Fibroblast of lung (primary cell): ENCODE data around the gene ZFR2. TPM values are rescaled to one million over a fixed set of nuclear protein-coding genes. Genes with fewer than 3 reads are reported as not detected.

Experiments used
- DNase-seq, 2 donors: peaks; one replicate each; pipeline versions ENCODE4 v3.0.0 to v3.0.0-alpha.2; 2010; ENCODE audit warnings: low read depth in 2 of 2
- H2AFZ ChIP-seq: 2 replicates; pipeline ENCODE4 v1.5.1; 2012; ENCODE audit warnings: low read length, control low read depth, inconsistent platforms
- H3K27ac ChIP-seq: 2 replicates; pipeline ENCODE4 v1.5.1; 2011; ENCODE audit warnings: low read length, control low read depth; ENCODE audit not compliant: insufficient read depth
- H3K27me3 ChIP-seq: 2 replicates; pipeline ENCODE4 v1.5.1; 2011; ENCODE audit warnings: mild to moderate bottlenecking, low read length; ENCODE audit not compliant: control insufficient read depth, insufficient read depth
- H3K36me3 ChIP-seq: 2 replicates; pipeline ENCODE4 v1.5.1; 2011; ENCODE audit warnings: low read length; ENCODE audit not compliant: control insufficient read depth, insufficient read depth
- H3K4me1 ChIP-seq: 2 replicates; pipeline ENCODE4 v1.5.1; 2011; ENCODE audit warnings: low read length; ENCODE audit not compliant: control insufficient read depth, insufficient read depth; ENCODE audit errors: extremely low read depth
- H3K4me2 ChIP-seq: 2 replicates; pipeline ENCODE4 v1.5.1; 2011; ENCODE audit warnings: low read length, control low read depth; ENCODE audit not compliant: insufficient read depth; ENCODE audit errors: extremely low read depth
- H3K4me3 ChIP-seq, 4 experiments: fragments of 200-600 bp in 1 of 4; sonication (generic) in 1 of 4; replicated peaks in 1 of 4; 2 replicates each; pipeline ENCODE4 v1.5.1; 2011 to 2016; ENCODE audit warnings: low read length in 4 of 4, low read depth in 3 of 4, mild to moderate bottlenecking in 3 of 4, control low read depth in 2 of 4, inconsistent platforms in 1 of 4, mixed read lengths in 1 of 4; ENCODE audit not compliant: insufficient read depth in 1 of 4; ENCODE audit errors: control extremely low read depth in 1 of 4
- H3K79me2 ChIP-seq: 2 replicates; pipeline ENCODE4 v1.5.1; 2012; ENCODE audit warnings: mild to moderate bottlenecking, low read length, inconsistent platforms; ENCODE audit not compliant: control insufficient read depth, insufficient read depth
- H3K9ac ChIP-seq: 2 replicates; pipeline ENCODE4 v1.5.1; 2011; ENCODE audit warnings: mild to moderate bottlenecking, low read length, control low read depth; ENCODE audit not compliant: insufficient read depth
- H3K9me3 ChIP-seq: 2 replicates; pipeline ENCODE4 v1.5.1; 2012; ENCODE audit warnings: low read depth, low read length; ENCODE audit not compliant: control insufficient read depth, insufficient read depth
- H4K20me1 ChIP-seq: 2 replicates; pipeline ENCODE4 v1.5.1; 2011; ENCODE audit warnings: low read length; ENCODE audit not compliant: control insufficient read depth, insufficient read depth; ENCODE audit errors: extremely low read depth
- CTCF ChIP-seq, 2 donors: IDR thresholded peaks in 1 of 2; conservative IDR thresholded peaks in 1 of 2; 1 replicate in 1 of 2; 2 replicates in 1 of 2; pipeline ENCODE4 v1.5.1; 2011 to 2012; ENCODE audit warnings: low read length in 2 of 2, control low read depth in 1 of 2, inconsistent platforms in 1 of 2, low read depth in 1 of 2, mild to moderate bottlenecking in 1 of 2
- EZH2 ChIP-seq: IDR thresholded peaks from 2 replicates; pipeline ENCODE4 v1.5.1; 2012; ENCODE audit warnings: low read length, control low read depth, mild to moderate bottlenecking; ENCODE audit errors: missing control alignments
- polyA plus RNA-seq, 2 donors: library from polyadenylated mRNA; depleted of rRNA in 1 of 2; stranded (reverse) in 1 of 2; unstranded in 1 of 2; fragments of >200 nt; gene quantifications; 2 replicates each; pipeline ENCODE4 v1.2.1, GENCODE V29; 2011 to 2012; ENCODE audit warnings: missing spikeins in 1 of 2
- total RNA-seq: library from RNA; depleted of rRNA; stranded (reverse); fragments of >200 nt; gene quantifications from 2 replicates; pipeline ENCODE4 v1.2.1, GENCODE V29; 2014

ZFR2 gene
- total and polyA plus RNA-seq, 2 donors (not counting 1 experiment from before 2014, with no cell fraction given), result not detected

- no peak overlapping the region for H3K9ac ChIP-seq
- H2AFZ ChIP-seq, result no peak overlapping the region
- no peak for DNase-seq
- H3K4me3 ChIP-seq, result no peak overlapping the region
- H4K20me1 ChIP-seq, result no peaks in the 10 kb centered on the region
- no peaks in the 10 kb centered on the region for H3K27me3 ChIP-seq
- no peak overlapping the region for H3K27ac ChIP-seq
- TF ChIP-seq CTCF (conservative IDR thresholded peaks at IDR 0.05 in 1 of 2, IDR thresholded peaks at IDR 0.05 in 1 of 2; ENCODE audit: low read depth in 1 of 2, low read length in 2 of 2), result no peak
- TF ChIP-seq EZH2, result no peak
- peaks cover 1% of the 10 kb centered on the region for H3K9me3 ChIP-seq
- H3K36me3 ChIP-seq, result no peaks in the 10 kb centered on the region
- no peak overlapping the region for H3K4me2 ChIP-seq
- H3K79me2 ChIP-seq, result no peaks in the 10 kb centered on the region
- no peaks in the 10 kb centered on the region for H3K4me1 ChIP-seq
Measured at GRCh38 chr19:3910105-3910504, 41.3 kb upstream of the ZFR2 start.

GRCh38 chr19:3908266-3909054, 39.6 kb upstream of the ZFR2 start:
- no peak overlapping the region for H3K4me3 ChIP-seq
- no peaks in the 10 kb centered on the region for H3K27me3 ChIP-seq
- H2AFZ ChIP-seq, result no peak overlapping the region
- no peaks in the 10 kb centered on the region for H3K36me3 ChIP-seq
- no peak overlapping the region for H3K9ac ChIP-seq
- DNase-seq, result no peak
- H3K4me2 ChIP-seq, result no peak overlapping the region
- H3K4me1 ChIP-seq, result no peaks in the 10 kb centered on the region
- H3K79me2 ChIP-seq, result no peaks in the 10 kb centered on the region
- TF ChIP-seq EZH2, result no peak
- TF ChIP-seq CTCF (conservative IDR thresholded peaks at IDR 0.05 in 1 of 2, IDR thresholded peaks at IDR 0.05 in 1 of 2; ENCODE audit: low read depth in 1 of 2, low read length in 2 of 2), result no peak
- no peak overlapping the region for H3K27ac ChIP-seq
- no peaks in the 10 kb centered on the region for H4K20me1 ChIP-seq
- peaks cover 1% of the 10 kb centered on the region for H3K9me3 ChIP-seq

GRCh38 chr19:3907626-3908265, 38.9 kb upstream of the ZFR2 start:
- Histone ChIP-seq H3K9me3 (peaks cover 1% of the 10 kb centered on the region), H3K27ac (no peak overlapping the region), H3K9ac (no peak overlapping the region), H2AFZ (no peak overlapping the region), H3K79me2 (no peaks in the 10 kb centered on the region), H3K27me3 (no peaks in the 10 kb centered on the region), H3K36me3 (no peaks in the 10 kb centered on the region), H3K4me2 (no peak overlapping the region), H4K20me1 (no peaks in the 10 kb centered on the region), H3K4me1 (no peaks in the 10 kb centered on the region), H3K4me3 (no peak overlapping the region)
- DNase-seq, result no peak
- TF ChIP-seq CTCF (conservative IDR thresholded peaks at IDR 0.05 in 1 of 2, IDR thresholded peaks at IDR 0.05 in 1 of 2; ENCODE audit: low read depth in 1 of 2, low read length in 2 of 2) (no peak), EZH2 (no peak)
